Measurements from ENCODE around the gene SPATA19.
A peak's percentile ranks its signal among the peaks of the same experiment; 100 is the strongest.

SPATA19 gene

DNA sequence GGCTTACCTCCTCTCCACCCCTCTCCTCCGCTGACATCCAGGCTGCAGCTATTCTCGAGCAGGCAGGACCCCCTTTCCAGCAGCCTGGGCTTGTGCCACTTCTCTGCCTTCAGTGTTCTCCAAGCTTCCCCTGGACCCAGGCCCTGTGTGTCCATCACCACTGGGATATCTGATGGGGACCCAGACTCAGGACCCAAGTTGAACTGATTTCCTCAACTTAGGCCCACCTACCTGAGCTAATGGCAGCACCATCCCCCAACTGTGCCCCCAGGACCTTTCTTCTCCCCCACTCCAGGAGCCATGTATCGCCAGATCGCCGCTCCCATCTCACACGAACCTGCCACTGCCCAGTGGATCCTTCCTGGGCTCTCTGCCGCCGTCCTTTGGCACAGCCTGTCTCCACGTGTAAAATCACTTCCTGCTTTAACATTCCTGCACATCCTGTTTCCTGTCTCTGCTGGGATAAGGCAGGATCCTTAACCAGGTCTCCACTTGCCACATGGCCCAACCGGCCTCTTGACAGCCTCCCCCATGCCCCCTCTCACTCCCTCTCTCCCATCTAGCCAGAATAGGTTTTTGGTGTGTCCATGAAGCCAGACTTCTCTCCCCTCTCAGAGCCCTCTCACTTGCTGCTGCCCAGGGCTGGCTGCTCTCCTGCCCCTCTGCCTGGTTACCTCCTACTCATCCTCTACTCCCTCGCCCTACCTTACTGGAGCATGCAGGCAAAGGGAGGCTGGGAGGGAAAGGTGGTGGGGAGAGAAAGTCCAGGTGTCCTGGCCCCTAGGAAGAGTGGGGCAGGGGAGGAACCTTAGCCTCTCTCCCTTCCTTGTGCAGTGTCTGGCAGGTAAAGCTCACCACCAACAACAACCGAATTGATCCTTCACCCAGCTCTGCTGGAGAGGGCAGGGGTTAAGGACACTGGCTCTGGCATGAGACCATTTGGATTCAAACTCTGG, 9.4 kb downstream of the SPATA19 start:
- no peak for DNase-seq (ENCODE audit: low spot score)

DNA sequence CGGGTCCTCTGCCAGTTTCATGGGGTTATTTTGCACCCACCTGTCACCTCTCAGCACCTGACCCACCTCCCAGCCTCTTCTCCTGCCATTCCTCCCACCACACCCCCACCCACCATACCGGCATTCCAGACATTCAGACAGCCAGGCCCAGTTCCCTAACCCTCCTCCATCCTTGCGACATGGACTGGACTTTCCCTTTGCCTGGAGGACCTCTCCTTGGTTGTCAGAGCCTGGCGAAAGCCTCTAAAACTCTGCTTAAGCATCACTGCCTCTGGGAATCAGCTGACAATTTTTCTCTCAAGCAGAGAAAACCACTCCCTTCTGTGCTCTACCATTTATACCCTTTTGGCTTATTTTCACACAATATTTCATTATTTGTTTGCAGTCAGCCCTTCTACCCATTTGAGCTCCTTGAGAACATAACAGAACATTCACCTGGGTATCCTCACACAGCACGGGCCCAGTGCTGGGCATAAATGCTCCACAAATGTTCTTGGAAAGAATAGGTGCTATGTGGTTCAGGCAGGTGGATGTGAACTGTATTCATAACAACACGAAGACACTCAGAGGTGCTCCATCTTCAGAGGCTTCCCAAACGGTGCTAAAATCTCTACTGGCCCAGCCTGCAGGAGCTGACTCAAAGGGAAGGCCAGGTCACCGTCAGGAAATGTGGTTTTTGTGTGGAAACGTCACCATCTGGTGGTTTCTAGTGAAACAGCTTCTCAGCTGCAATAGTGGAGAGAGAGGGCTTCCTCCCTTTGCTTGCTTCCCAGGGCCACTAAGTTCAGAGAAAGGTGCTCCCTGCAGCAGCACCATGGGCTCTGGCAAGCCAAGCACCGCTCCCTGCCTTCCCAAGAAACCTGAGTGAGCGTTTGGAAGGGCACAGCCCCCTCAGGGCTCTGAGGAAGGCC, 10.4 kb downstream of the SPATA19 start:
- DNase-seq (ENCODE audit: low spot score) = peak; percentile 34

DNA sequence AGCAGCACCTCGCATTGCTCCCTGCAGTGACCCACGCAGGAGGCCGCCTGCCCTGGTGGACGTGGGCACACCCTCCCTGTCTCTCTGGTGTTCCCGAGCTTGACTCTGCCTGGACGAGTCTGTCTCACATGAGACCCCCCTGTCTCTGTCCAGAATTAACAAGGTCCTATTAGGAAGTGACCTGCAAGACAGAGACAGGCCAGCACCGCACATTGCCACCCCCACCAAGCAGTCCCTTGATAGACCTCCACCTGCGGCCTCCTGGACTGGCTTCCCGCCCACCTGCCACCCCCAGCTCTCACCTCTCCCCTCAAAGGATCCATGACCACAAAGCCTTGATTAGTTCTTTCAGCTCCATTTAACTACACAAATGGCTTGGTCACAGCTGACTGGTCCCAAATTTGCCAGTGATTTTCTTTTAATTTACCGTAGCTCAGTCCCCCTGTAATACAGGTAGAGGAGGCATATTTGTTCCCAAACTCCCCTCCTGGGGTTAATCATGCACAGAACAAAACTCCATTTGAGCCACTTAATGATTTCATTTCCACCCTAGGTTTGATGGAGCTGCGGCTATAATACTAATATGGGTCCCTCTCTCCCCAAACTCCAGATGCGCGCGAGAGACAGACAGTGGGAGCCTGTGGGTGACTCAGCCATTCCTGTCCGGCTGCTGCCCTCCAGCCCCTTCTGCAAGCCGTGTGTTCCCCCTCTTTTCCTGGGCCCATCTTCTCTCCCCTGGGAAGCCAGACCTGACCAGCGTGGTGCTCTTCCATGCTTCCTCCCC, 11.2 kb downstream of the SPATA19 start:
- DNase-seq (ENCODE audit: low spot score) = no peak

DNA sequence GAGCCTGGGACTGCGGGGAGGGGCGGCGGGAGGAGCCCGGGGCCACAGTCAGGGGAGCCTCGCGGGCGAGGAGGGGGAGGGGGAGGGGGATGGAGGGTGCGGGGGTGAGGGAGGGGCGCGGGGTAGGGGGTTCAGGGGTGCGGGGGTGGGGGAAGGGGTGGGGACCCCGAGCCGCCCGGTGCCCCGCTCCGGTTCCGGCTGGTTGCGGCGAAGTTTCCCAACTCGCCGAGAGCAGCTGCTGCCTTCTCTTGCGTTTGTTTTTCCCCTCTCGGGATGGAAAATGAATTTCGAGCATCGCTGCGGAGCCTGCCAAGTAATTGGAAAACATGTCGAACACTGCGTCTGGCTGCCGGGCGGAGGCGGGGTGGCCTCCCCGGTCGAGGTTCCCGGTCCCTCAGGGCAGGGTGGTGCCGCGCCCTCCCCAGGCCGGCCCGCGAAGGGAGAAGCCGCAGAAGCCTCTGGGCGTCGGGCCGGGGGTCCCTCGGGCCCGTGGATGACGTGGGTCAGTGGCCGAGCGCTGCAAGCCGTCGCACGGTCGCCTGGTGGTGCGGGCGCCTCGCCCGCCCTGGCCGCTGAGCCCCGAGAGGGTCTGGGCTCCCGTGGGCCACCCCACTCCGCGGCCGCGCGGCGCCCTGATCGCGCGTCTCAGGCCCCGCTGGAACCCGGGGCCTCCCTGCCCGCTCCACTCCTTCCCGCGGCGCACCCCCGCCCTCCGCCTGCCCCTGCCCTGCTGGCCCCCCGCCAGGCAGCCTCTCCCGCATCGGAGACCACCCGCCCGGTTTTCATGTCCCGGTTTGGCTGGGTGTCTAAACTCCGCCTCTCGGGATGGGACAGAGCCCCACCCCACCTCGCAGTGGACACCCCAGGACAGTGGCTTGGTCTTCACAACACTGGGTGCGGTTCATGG, 12.1 kb downstream of the SPATA19 start:
- no peak for DNase-seq (ENCODE audit: low spot score)

DNA sequence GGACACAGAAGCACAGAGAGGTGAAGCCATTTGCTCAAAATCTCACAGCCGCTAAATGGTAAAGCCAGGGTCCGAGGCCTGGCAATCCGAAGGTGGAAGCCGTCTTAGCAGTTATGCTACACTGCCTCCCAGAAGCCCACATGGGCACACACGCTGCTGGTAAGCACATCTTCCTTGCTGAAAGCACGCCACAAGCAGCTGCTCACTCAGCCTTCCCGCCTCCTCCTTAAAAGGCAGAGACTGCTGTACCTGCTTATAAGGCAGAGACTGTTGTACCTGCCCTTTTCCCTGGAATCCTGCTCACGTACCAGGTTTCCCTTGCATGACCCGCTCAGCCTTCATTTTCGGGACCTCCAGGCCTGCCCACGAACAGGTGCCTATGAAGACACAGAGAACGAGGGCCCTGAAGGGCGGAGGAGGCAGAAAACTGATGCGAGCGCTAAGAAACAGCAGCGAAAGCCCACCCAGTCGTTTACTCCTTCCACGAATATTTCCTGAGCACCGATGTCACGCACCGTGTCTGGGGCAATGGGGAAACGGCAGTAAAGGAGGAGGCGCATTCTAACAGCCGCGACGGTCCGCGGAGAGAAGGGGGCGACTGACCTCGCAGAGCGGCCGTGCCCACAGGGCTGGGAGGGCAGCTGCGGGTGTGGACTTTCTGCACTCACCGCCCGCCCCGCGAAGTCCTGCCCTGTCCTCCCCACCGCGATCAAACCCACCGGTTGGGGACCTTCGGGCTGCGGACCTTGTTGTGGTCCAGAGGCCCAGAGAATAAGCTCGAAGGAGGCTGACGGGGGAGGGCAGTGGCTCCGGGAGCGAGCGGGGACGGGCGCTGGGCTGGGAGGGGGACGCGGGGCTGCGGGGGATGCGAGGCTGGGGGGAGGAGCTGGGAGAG, 13.0 kb downstream of the SPATA19 start:
- DNase-seq (ENCODE audit: low spot score) = no peak

DNA sequence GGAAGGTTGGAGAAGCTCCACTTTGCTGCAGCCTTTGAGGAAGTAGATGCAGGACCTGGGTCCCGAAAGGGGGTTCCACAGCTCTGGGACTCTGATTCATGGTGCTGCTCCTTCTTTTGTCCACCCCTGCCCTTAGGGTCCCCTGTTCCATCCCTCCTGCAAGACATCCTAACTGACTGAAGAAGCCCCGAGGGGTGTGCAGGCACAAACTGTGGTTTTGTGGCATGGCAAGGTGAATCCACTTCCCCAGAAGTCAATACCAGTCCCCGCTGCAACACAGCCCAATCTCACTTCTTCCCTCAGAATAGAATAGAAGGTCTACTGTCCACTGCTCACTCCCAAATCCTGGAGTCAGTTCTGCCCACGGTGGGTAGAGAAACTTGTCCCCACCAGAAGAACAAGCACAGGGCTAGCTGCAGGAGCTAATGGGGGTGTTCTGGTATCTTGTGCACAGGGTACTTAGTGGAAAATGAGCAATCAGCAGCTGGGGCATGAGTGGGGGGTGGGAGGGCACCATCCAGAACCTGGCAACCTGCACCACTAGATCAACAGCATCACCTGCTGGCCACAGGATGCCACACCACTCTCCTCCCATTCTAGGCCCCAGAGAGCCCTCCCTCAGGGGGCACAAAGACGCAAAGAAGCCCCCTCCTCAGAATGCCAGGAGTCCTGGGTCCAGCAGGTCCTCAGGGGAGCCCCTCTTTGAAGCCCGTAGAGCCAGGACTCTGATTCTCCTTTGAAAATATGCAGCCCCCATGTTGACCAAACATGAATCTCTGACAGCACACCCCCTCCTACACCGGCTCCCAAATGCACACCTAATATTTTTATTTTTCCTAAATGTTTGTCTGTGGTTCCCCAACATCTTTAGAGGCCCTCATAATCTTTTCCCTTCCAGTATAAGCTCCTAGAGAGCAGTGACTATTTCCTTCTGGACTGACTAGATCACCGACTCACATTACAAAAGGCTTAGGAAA, 14.1 kb downstream of the SPATA19 start:
- DNase-seq (ENCODE audit: low spot score) = no peak

DNA sequence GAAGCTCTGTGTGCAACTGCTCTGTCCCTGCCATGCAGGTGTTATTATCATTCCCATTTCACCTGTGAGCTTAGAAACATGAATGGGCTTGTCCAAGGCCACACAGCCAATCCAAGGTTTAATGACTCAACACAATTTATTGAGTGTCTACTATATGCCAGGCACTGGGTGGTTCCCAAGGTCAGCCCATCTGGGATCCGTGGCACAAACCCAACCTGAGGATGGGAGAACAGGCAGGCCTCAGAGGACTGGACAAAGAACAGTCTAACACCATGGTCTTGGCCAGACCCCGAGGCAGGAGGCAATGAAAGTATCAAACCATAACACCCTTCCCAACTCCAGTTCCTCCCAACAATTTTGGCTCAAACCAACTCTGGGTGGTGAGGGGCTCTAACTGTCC, 15.7 kb downstream of the SPATA19 start:
- DNase-seq (ENCODE audit: low spot score) = no peak

DNA sequence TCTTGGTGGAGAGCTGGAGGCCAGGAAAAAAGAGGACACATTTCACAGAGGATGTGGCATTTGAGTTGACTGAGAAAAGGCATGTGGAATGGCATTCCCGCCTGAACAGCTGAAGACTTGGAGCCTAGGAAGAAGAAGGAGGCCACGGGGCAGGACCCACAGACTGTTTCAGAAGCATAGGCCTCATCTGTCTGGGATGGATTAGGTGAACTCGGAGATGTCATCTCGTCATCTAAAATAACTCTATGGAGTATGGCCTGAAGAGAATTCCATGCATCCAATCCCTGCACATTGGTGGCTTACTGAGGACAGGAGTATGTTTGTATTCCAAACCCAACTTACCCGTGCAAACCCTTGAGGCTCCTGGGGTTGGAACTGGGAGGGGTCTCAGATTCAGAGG, 16.4 kb downstream of the SPATA19 start:
- no peak for DNase-seq (ENCODE audit: low spot score)

DNA sequence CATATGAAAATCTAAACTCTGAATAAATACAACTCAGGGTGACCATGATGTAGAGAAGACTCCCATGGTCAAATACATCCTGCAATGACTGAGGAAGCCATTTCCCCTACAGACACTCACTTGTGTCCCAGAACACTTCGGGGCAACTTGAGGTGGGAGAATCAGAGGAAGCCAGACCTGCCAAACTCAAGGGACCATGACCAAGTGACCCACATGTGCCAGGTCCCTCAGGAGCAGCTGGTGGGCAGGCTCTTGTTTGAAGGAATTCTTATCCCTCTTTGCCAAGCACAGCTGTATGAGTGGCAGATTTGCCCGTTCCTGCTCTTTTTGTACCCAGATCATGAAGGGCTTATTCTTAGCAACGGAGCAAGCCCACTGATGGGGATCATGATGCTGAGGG, 17.8 kb downstream of the SPATA19 start:
- no peak for DNase-seq (ENCODE audit: low spot score)

DNA sequence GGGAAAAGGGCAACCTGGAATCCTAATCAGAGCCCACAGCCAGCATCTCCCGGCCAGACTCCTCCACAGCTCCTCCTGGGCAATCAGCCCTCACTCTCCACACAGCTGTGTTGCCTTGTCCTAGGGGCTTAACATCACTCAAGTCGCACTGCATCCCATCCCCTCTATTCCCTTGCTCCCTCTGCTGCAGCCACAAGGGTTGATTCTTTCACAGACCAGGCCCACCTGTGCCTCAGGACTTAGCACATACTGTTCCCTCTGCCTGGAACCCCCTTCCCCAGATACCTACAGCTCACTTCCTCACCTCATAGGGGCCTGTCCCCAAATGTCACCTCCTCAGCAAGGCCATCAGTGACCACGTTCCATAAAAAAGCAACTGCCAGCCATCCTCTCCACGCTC, 18.4 kb downstream of the SPATA19 start:
- DNase-seq (ENCODE audit: low spot score) = no peak

DNA sequence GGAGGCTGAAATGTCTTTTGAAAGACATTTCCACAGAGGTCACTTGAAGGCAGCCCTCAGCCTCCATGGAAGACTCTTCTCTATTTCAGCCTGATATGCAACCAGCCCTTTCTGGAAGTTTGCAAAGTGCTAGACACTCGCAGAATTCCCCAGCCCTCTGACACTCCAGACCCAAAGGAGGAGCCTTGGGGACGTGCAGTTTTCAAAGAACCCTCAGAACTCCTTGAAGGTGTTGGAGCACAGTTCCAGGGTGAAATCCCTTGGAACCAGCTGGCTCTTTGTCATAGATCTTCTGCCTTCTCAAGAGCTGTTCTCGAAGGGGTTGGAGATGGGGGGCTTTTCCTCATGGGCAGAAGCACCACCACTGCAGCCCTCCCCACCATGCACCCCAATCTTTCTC, 19.6 kb downstream of the SPATA19 start:
- DNase-seq (ENCODE audit: low spot score) = no peak

DNA sequence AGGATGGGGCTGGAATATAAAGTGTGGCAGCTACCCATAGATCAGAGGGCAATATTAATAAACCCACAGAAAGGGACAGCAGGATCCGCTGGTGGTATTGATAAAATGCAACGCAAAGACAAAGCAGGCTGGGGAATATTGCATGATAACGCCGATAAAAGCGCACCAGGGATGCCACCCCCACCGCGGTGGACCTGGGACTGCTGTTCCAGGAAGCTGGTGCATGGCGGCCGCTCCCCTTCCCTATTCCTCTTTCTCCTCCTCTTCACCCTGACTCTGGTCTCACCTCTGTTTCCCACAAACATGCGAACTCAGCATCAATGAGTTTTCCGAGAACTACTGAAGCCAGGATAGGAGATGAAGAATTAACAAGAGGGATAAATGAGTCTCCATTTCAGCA, 20.2 kb downstream of the SPATA19 start:
- DNase-seq (ENCODE audit: low spot score) = no peak

DNA sequence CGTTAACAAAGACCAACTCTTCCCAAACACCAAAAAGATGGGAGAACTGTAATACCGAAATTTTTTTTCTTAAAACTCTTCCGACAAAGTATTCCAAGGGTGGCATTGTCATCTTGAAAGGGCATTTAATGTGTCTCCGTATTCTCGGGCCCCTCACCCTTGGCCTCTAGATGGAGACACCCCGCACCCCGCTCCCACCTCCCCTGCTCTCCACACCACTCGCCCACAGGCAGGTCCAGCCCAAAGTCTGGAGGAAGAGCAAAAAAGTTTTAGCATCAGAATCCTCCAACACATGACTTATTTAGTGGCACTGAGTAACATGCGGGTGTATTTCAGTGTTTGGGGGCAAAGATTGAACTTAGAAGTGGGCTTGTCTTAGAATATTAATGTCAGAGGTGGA, 20.7 kb downstream of the SPATA19 start:
- no peak for DNase-seq (ENCODE audit: low spot score)

DNA sequence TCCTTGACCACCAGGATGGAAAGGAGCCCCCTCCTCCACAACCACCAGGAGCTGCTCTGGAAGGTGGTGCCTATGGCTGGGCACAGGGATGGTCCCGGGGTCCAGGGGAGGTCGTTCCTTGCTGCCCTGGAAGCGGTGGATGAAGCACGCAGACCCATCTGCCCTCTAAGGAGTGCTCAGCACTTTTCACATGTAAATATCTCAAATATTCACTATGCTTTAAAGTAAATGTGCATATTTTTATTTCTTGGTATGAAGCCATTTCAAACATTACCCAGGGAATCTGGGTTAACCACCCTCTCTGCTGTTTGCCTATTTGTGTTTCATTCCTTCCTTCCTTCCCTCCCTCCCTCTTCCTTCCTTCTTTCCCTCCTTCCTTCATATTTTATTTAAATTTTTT, 21.7 kb downstream of the SPATA19 start:
- no peak for DNase-seq (ENCODE audit: low spot score)

DNA sequence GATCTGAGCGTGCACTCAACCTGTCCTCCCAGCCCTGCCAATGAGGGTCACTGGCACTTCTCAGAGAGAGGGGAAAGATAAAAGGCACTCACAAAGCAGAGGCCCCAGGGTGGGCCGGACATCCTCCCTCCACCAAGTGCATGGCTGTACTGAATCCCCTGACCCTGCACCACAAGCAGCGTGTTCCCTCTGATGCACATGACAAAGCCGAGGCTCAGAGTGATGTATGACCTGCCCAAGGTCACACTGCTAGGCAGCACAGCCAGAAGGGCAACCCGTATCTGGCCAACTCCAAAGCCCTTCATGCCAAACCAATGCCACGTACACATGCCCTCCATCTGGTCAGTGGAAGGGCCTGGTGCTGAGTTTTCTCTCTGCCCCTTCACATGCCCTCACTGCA, 22.1 kb downstream of the SPATA19 start:
- DNase-seq (ENCODE audit: low spot score) = no peak

DNA sequence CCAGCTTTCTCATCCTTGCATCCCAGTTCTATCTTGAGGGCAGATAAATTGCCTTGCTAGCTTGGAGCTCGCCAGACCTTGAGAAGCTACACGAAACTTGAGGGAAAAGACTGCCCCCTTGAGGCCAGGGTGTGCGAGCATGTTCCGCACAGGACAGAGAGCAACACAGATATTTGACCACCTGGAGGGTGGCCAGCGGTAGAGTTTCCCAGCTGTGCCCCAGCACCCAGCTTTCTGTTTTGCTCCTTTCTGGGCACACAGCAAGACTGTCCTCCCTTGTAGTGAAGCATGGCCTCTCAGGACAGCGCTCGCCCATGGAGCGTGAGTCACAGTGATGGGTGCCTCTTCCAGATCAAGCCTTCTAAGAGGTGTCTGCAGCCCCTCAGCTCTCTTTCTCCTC, 23.5 kb downstream of the SPATA19 start:
- DNase-seq (ENCODE audit: low spot score) = no peak

DNA sequence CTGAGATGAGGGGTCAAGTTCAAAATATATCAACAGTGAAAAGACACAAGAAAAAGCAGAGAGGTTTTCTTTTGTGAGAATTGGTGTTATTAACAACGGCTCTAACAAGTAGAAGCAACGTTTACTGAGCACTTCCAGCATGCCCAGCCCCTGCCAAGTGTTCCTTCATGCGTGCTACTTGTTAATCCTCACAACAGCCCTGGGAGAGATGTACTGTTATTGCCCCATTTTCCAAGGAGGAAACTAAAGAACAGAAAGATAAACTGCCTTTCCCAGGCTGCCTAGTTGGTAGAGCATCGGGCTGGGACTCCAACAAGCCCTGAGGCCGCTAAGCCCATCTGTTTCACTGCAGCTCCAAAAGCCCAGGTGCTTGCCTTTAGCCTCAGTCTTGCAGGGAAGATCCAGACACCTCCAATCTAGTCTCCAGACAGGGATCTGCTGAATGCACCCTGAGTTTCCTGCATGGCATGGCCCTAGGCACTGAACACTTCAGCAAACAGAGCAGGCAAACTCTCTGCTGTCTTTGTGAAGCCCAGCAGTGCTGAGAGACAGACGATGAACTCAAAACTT, 25.5 kb downstream of the SPATA19 start:
- no peak for DNase-seq (ENCODE audit: low spot score)

DNA sequence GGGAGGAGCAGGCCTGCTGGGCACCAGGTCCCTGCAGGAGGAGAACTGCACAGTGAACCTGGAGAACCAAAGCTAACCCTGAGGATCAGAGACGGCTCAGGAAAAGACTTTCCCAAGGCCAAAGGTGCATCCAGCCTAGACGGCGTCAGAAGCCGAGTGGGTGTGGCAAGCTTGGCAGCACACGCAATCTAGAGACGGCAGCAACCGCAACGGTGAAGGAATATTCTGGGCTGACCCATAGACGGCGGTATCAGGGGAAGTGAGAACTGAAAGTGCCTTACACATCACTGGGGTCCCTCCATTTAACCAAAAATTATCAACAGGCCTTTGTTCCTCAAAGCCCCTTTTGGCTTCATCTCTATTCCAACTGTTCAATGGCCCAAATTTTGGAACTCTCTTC, 26.2 kb downstream of the SPATA19 start:
- DNase-seq (ENCODE audit: low spot score) = no peak

DNA sequence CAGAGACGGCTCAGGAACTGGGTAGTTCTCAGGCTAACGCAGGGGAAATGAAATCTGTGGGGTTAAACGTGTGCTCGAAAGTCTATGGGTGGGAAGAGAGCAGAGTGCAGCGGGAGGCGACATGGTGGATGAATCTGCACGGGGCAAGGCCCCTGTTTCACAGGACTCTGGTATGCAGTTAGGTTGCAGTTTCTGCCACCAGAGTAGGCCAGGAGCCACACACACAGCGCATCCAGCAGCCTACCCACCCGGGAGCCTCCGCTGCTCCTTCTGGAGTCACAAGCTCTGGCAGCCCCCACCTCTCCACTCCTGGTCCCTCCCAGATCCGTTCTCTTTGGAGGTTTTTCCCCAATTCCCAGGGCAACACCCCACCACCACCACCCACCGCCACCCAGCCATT, 27.0 kb downstream of the SPATA19 start:
- DNase-seq (ENCODE audit: low spot score) = no peak

All from CD4-positive, alpha-beta T cell treated with Interleukin-15 for 4 hours (primary cell).